Endodermal cell (in vitro differentiated cells): ENCODE data around the gene KIF9. TPM values are rescaled to one million over a fixed set of nuclear protein-coding genes. Genes with fewer than 3 reads are reported as not detected.
A peak's percentile ranks its signal among the peaks of the same experiment; 100 is the strongest.

ENCODE experiments used
- DNase-seq: peaks from one replicate; pipeline ENCODE4 v3.0.0-alpha.2; 2017
- H3K27ac ChIP-seq: 2 replicates; pipeline ENCODE4 v1.5.1; 2013; ENCODE audit warnings: mild to moderate bottlenecking, low read depth, low read length, moderate library complexity
- H3K27me3 ChIP-seq: 2 replicates; pipeline ENCODE4 v1.6.1; 2013; ENCODE audit warnings: mild to moderate bottlenecking, low read length, moderate library complexity; ENCODE audit not compliant: insufficient read depth, control insufficient read depth, poor library complexity, severe bottlenecking
- H3K36me3 ChIP-seq: 2 replicates; pipeline ENCODE4 v1.7.0; 2013; ENCODE audit warnings: mild to moderate bottlenecking, low read length, moderate library complexity; ENCODE audit not compliant: control insufficient read depth, insufficient read depth
- H3K4me1 ChIP-seq: one replicate; pipeline ENCODE4 v1.7.0; 2013; ENCODE audit warnings: low read length; ENCODE audit not compliant: control insufficient read depth, insufficient read depth
- H3K4me3 ChIP-seq: 2 replicates; pipeline ENCODE4 v1.5.1; 2013; ENCODE audit warnings: mild to moderate bottlenecking, low read length, moderate library complexity
- H3K9ac ChIP-seq: 2 replicates; pipeline ENCODE4 v1.6.1; 2013; ENCODE audit warnings: mild to moderate bottlenecking, low read length, moderate library complexity; ENCODE audit not compliant: poor library complexity, severe bottlenecking; ENCODE audit errors: extremely low read depth
- H3K9me3 ChIP-seq: 2 replicates; pipeline ENCODE4 v1.6.1; 2013; ENCODE audit warnings: mild to moderate bottlenecking, low read length, moderate library complexity; ENCODE audit not compliant: control insufficient read depth
- H3K27ac Mint-ChIP-seq: 2 replicates; pipeline ENCODE4 v1.8.0; 2020; ENCODE audit warnings: mixed read lengths
- H3K27me3 Mint-ChIP-seq: 2 replicates; pipeline ENCODE4 v1.8.0; 2021; ENCODE audit warnings: mild to moderate bottlenecking, mixed read lengths; ENCODE audit not compliant: insufficient read depth
- H3K36me3 Mint-ChIP-seq: 2 replicates; pipeline ENCODE4 v1.8.0; 2020; ENCODE audit warnings: low read depth, mixed read lengths
- H3K4me1 Mint-ChIP-seq: 2 replicates; pipeline ENCODE4 v1.8.0; 2020; ENCODE audit warnings: mixed read lengths
- H3K4me3 Mint-ChIP-seq: 2 replicates; pipeline ENCODE4 v1.8.0; 2020; ENCODE audit warnings: mild to moderate bottlenecking, moderate library complexity, mixed read lengths
- H3K9me3 Mint-ChIP-seq: 2 replicates; pipeline ENCODE4 v1.8.0; 2020; ENCODE audit warnings: mild to moderate bottlenecking, mixed read lengths
- CTCF ChIP-seq: fragments of 200-600 bp; sonication (generic); conservative IDR thresholded peaks from 2 replicates; pipeline ENCODE4 v1.5.0; 2021; ENCODE audit warnings: antibody characterized with exemption, mild to moderate bottlenecking
- WGBS, 2 experiments: methylation state at CpG; one replicate each; pipeline versions ENCODE4 v1.1.5 to v1.1.7; 2013; ENCODE audit warnings: missing lambda C conversion rate in 2 of 2, mixed read lengths in 1 of 2; ENCODE audit not compliant: insufficient coverage in 1 of 2, insufficient read length in 1 of 2; 5-methylcytosine and 5-hydroxymethylcytosine counted together
- long read RNA-seq, 4 experiments: library from polyadenylated mRNA in 2 of 4; library from RNA in 1 of 4; library from capped mRNA in 1 of 4; stranded (forward) in 3 of 4; unstranded in 1 of 4; transcript quantifications; one replicate each; pipeline ENCODE4 v2.0.0, GENCODE V29; 2020 to 2021; ENCODE audit warnings: inconsistent platforms in 1 of 4
- polyA plus RNA-seq, 2 experiments: library from polyadenylated mRNA; stranded (reverse); fragments of 50-300 nt; gene quantifications; one replicate each; pipeline ENCODE4 v1.2.3, GENCODE V29; 2013
- total RNA-seq, 2 donors: library from RNA; stranded (reverse); fragmentation: NEBNext Ultra II Directional in 1 of 2; extraction: Animal tissue kit (Norgen Biotek cat#: 25700) in 1 of 2; gene quantifications; 2 replicates in 1 of 2; 3 replicates in 1 of 2; pipeline ENCODE4 v1.2.1, GENCODE V29; 2021

Gene KIF9
- 1 to 10 TPM; 9.9 TPM for total RNA-seq
- polyA plus RNA-seq (2013, experiment 1 of 2) = 10.6 TPM
- polyA plus RNA-seq (2013, experiment 2 of 2) = 10.2 TPM
- long read RNA-seq, experiment 1, transcript KIF9-205 (3 exons, 633 nt) = major isoform, 5 of 9 reads
- long read RNA-seq, experiment 1, partial matches to known transcripts = 0 of 9 reads
- long read RNA-seq, experiment 1, other reads (novel, unspliced or antisense) = 2 of 9 reads
- long read RNA-seq, experiment 2, partial matches to known transcripts = 1 of 6 reads
- long read RNA-seq, experiment 2, other reads (novel, unspliced or antisense) = 2 of 6 reads
- long read RNA-seq, experiment 3, partial matches to known transcripts = 7 of 25 reads
- long read RNA-seq, experiment 3, other reads (novel, unspliced or antisense) = 11 of 25 reads
- long read RNA-seq, experiment 4, partial matches to known transcripts = 0 of 2 reads
- long read RNA-seq, experiment 4, other reads (novel, unspliced or antisense) = 1 of 2 reads

DNA sequence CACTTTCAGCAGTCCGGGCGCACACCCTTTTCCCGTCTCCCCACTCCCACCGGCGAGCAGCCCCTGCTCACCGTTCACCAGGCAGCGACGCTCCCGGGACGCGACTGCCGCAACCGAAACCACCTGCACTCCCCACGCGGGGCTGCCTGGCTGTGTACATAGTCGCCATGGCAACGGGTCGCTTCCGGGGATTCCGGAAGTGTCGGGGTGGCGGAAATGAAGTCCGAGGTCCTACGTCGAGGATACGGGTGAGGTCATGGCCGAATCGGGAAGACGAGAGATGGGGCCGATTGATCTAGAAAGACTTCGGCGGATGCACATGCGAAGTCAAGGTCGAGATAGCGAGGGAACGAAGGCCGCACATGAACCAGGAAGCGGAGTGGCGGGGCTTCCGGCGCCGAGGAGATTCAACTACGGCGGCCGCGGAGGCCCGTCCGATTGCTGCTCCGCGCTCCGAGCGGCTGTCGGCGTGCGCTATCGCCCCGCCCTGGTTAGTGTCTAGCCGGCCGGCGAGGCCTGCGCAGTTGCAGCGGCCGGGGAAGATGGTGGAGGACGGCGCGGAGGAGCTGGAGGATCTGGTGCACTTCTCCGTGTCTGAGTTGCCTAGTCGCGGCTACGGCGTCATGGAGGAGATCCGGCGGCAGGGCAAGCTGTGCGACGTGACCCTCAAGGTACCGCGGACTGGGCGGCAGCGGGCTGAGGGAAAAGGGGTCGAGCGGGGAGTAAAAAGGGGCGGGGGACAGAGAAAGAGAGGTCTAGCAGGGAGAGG lies at the start of gene KIF9, which contains the start of gene KLHL18:
Gene KIF9 (minus strand): TSS at position 376 of the 769 bp plus-strand sequence. CDS start 5,425 bp downstream, outside the sequence.
Gene KLHL18 (plus strand): TSS at position 521 of the 769 bp plus-strand sequence. CDS start 22 bp downstream, at position 543.
- Histone ChIP-seq H3K27ac (peak within 1 kb of the TSS; percentile 97), H3K9ac (peak within 1 kb of the TSS; percentile 97), H3K4me3 (peak within 1 kb of the TSS; percentile 99), H3K9me3 (no peaks in the 10 kb centered on the region), H3K4me1 (no peaks in the 10 kb centered on the region), H3K36me3 (peaks cover 14% of the 10 kb centered on the region), H3K27me3 (no peaks in the 10 kb centered on the region)
- Mint-ChIP-seq H3K27me3 (no peaks in the 10 kb centered on the region), H3K36me3 (no peaks in the 10 kb centered on the region), H3K9me3 (no peaks in the 10 kb centered on the region), H3K27ac (peak within 1 kb of the TSS; percentile 99), H3K4me3 (peak within 1 kb of the TSS; percentile 95), H3K4me1 (peaks cover 13% of the 10 kb centered on the region)
- DNase-seq = peak; percentile 95
- no peak for TF ChIP-seq CTCF
- 0% methylated on average over 22 to 82 of the region's 82 CpGs for WGBS, 2 experiments

DNA sequence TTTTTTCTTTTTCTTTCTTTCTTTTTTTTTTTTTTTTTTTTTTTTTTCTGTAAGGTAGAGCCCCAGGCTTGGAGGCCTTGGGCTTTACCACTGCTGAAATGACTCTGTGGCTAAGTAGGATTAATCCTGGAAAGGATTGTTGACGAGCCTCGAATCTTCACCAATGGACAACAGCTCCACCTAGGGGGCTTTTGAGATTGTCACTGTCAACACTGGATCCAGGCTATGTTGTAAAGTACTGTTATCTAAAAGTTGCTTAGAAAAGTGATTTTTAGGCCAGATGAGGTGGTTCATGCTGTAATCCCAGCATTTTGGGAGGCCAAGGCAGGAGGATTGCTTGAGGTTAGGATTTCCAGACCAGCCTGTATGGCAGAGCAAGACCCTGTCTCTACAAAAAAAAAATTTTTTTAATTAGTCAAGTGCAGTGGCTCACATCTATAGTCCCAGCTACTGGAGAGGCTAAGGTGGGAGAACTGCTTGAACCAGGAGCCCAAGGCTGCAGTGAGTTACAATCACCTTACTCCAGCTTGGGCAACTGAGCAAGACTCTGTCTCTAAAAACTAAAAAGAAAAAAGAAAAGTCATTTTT lies 41.8 kb upstream of the KIF9 start:
- no peak overlapping the region for H3K4me3 ChIP-seq
- H3K4me3 Mint-ChIP-seq = no peak overlapping the region
- no peaks in the 10 kb centered on the region for H3K4me1 ChIP-seq
- H3K36me3 Mint-ChIP-seq = peaks cover 63% of the 10 kb centered on the region
- no peaks in the 10 kb centered on the region for H3K9me3 ChIP-seq
- H3K27me3 ChIP-seq = no peaks in the 10 kb centered on the region
- peak; percentile 88 for TF ChIP-seq CTCF
- no peaks in the 10 kb centered on the region for H3K9me3 Mint-ChIP-seq
- no peak overlapping the region for H3K9ac ChIP-seq
- WGBS, 2 experiments = 8 to 15% methylated on average over 2 of the region's 2 CpGs
- H3K27me3 Mint-ChIP-seq = no peaks in the 10 kb centered on the region
- H3K27ac ChIP-seq = no peak overlapping the region
- no peak overlapping the region for H3K27ac Mint-ChIP-seq
- H3K4me1 Mint-ChIP-seq = no peaks in the 10 kb centered on the region
- H3K36me3 ChIP-seq = peaks cover 72% of the 10 kb centered on the region
- DNase-seq = peak; percentile 90
